Fibroblast of upper back skin (primary cell): Measurements from ENCODE around the gene RUNX1.

Experiments used
- DNase-seq: peaks from one replicate; pipeline ENCODE4 v3.0.0-alpha.2; 2013

Gene RUNX1

GRCh38 chr21:34922479-34922878, 126.6 kb downstream of the RUNX1 start:
- no peak for DNase-seq

- DNase-seq, result no peak
These were observed 128.0 kb downstream of the RUNX1 start for GRCh38 chr21:34921151-34921550.

- no peak for DNase-seq
These were observed 129.7 kb downstream of the RUNX1 start for GRCh38 chr21:34919406-34919805.

- peak; percentile 95 for DNase-seq
These were observed 132.7 kb downstream of the RUNX1 start for GRCh38 chr21:34916446-34916845.

DNA sequence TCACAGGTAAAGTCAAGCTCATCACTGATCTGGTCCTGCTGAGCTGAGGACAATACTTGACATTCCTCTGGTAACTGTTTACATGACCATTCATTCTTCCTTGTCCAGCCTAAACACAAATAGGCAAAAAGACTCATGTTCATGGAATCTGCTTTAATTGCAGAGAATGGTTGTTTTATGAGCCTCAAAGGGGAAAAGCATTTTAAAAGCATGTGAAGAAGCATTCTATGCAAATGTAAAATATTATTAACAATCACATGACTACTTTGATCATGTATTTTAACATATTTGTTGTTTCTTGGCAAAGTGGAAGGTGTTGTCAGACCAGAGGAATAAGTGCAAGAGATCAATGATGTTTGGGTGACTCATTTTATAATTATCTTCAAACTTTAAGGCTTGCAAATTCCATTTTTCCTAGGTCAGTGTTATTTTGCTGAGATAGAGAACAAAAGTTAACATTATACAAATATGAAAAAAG, 133.7 kb downstream of the RUNX1 start:
- peak; percentile 84 for DNase-seq

GRCh38 chr21:34914239-34914638, 134.9 kb downstream of the RUNX1 start:
- DNase-seq, result no peak

DNA sequence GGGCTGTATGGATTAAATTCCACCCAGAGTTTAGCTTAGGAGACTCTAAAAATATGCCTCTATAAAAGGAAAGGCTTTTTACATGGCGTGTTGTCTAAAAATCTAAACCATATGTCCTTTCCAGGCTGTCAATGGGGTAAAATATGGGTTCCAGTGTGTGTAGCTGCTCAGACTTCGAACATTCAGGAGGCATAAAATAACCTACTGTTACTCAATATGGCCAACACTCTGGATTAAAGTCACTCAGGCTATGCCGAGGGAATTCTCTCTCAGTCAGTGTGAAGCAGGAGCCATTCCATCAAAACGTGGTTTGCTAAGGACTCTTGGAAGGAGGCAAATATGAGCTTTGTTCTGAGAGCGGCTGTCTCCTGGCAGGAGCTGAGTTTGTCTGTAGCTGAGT, 135.3 kb downstream of the RUNX1 start:
- DNase-seq, result peak; percentile 97

GRCh38 chr21:34912022-34912945, 136.8 kb downstream of the RUNX1 start:
- DNase-seq, result peak; percentile 75

DNA sequence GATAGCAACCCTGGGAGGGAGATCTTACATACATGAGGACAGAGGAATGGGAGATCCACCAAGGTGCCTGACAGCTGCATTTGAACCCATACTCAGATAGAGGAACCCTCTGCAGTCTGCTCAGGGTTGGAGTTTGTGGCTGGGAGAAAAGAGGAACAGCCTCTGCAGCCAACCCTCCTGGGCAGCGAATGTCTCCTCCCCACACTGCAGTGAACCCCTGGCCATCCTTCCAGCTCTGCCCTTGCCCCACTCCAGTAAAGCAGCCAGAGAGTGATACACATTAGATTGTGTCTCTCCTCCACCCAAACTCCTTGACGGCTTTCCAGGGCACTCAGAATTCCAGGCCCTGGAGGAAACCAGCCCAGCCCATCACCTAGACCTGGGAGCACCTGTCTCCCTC, 137.7 kb downstream of the RUNX1 start:
- no peak for DNase-seq

- no peak for DNase-seq
These were observed 138.7 kb downstream of the RUNX1 start for GRCh38 chr21:34910396-34910795.

- DNase-seq, result peak; percentile 73
These were observed 139.4 kb downstream of the RUNX1 start for GRCh38 chr21:34909492-34910292.

DNA sequence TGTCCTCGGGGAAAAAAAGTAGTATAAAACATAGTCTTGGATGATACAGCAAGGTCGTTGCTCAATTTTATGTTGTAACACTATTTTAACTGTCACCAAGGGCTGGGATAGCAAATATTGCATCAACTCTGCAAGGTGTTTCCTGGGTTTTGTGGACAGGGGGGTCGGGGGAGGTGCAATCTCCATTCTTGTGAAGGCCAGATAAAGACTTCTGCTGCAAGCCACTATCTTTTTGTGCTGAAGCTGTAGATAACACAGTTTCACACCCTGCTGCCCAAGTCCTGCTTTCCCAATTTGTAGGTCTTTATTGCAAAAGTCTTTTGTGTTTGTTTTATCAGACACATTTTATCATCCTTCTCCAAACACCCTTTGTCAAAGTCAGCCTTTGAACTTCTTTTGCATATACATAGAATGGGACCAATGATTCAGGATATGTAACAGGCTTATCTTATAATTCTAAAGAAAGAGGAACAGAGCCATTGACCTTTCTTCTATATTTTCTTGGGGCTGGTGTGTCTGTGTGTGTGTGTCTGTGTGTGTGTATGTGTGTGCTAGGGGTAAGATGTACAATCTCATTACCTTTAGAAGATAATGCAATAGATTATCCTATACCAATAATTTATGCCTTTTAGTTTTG, 140.6 kb downstream of the RUNX1 start:
- peak; percentile 59 for DNase-seq

- DNase-seq, result no peak
These were observed 141.4 kb downstream of the RUNX1 start for GRCh38 chr21:34907461-34908418.

- no peak for DNase-seq
These were observed 142.7 kb downstream of the RUNX1 start for GRCh38 chr21:34906401-34906800.

DNA sequence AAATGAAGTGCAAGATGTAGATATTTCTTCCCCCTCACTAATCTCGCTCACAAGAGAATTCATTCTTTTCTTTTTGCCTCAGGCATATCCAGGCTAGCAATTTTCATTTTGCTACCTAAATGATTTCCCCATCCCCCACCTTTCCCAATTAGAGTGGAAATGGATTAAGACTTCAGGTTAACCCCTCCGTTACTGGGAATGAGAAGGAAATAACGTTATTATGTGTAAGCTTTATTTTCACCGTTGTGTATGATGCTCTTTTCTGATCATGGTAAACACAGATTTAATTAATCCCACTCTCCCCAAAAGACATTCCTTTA, 143.9 kb downstream of the RUNX1 start:
- no peak for DNase-seq

DNA sequence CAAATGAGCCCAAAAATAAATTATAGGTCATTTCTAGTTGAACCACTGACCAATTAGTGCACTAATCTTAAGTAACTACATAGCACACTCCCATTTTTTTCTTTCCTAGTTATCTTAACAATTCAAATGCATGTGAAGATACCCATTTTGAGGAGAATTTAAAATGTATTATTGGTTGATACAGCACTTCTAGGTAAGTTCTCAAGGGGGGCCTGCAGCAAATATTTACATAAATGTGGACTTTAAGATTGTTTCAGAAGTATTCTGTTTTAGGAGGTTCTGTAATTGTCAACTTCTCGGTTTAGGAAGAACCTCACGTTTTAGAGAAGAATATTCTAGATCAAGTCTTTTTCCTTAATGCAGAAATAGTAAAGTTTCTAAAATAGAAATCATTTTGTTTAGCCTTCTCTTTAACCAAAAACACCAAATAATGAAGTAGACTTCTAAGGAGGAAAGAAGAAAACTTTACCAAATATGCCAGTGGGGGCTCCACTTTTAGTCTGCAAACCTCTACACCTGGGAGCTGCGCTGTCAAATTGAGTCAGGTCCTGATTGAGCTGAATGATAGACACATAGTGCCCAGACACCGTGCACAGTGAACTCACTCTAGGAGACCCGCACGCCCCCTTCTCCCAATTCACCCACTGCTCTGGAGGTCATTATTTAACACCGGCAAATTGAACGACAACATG, 144.4 kb downstream of the RUNX1 start:
- no peak for DNase-seq

GRCh38 chr21:34900376-34900775, 148.7 kb downstream of the RUNX1 start:
- DNase-seq, result peak; percentile 62

GRCh38 chr21:34899760-34900159, 149.3 kb downstream of the RUNX1 start:
- DNase-seq, result no peak

GRCh38 chr21:34899302-34899701, 149.8 kb downstream of the RUNX1 start:
- no peak for DNase-seq

- DNase-seq, result no peak
These were observed 151.3 kb downstream of the RUNX1 start for GRCh38 chr21:34897828-34898227.

GRCh38 chr21:34894401-34894800, 154.7 kb downstream of the RUNX1 start:
- DNase-seq, result no peak

DNA sequence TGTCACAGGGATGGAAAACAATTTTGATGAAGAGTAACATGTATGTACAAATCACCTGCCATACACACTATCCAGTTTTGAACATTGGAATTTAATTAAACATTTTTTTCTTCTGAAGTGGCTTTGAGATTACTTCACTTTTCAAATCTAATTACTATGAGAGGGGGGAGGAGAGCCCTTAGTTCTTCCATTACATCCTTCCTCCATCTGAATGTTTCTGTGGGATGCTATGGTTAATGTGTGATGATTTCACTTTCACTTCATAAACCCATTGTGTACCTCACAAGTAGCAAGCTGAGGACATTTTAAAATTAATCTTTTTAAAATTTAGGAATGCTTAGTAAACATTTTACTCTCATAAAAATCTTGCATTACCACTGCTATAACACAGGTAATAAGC, 156.9 kb downstream of the RUNX1 start:
- peak; percentile 49 for DNase-seq
